HG03108 (cell line): ENCODE measurements around the gene SLC38A2.

Experiments used
- ATAC-seq: cut with Tn5 transposase; IDR thresholded peaks from one replicate; pipeline ENCODE4 v1.9.1; 2021; ENCODE audit warnings: moderate library complexity; ENCODE audit not compliant: unreplicated experiment

The SLC38A2 gene

GRCh38 chr12:46395388-46395787 is 22.8 kb upstream of the SLC38A2 start:
- no peak for ATAC-seq

DNA sequence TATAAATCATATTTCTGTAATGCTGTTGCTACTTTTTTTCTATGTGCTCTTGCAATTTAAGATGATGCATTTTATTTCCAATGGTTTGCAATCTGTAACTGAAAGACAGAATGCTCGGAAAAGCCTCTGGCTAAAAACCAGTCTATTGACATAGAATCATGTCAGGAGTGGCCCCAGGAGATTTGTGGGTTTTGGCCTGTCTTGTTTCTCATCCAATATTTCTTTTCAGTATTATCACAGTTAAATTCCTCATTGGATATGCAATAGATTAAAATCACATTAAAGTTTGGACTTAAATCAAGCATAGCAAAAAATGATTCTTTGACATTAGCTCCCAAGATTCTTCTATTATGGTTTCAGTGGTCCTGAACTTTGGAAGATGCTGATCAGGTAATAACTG is 19.1 kb upstream of the SLC38A2 start:
- ATAC-seq = no peak

- ATAC-seq = no peak
These were observed 18.3 kb upstream of the SLC38A2 start for GRCh38 chr12:46390881-46391280.

DNA sequence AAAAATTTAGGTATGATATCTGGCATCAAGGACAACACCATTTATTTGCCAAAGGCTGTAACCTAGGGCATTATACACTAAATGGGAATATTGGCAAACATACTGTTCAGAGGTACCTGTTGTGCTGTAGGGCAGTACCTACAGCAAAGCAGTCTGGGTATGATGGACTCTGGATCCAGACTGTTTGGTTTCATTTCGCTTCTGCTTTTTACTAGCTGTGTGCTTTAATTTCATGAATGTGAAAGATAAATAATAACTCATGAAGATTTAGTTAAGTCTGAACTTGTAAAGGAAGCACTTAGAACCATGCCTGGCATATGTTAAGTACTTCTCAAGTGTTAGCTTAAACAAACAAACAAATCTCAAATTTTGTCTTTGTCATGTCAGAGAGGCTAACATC is 17.7 kb upstream of the SLC38A2 start:
- ATAC-seq = no peak

- no peak for ATAC-seq
These were observed 16.6 kb upstream of the SLC38A2 start for GRCh38 chr12:46389031-46389616.

DNA sequence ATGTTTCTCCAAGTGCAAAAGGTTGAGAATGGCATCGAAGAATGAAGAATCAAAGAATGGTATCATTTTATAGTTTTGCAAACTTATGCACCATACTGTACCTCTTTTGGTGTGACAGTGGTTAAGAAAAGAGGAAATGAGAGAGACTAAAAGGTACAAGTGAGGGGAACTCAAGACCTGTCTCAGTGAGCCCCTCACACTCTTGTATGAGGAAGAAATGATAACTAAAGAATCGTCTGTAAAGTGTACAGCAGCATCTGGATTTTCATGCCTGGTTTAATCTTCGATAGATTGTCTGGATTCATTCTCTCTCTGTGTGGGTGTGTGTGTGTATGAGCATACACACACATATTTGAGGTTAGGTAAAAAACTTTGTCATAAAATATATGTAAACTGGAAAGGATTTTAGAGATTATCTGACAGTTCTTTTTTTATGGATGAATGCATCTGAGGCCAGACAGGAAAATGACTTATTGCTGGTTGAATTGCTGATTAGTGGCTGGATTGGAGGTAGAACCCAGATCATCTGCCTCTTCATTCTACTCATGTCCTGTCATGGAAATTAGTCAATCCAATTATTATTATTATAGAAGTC is 16.0 kb upstream of the SLC38A2 start:
- ATAC-seq = peak; percentile 55

GRCh38 chr12:46387670-46388069 is 15.1 kb upstream of the SLC38A2 start:
- ATAC-seq = no peak

DNA sequence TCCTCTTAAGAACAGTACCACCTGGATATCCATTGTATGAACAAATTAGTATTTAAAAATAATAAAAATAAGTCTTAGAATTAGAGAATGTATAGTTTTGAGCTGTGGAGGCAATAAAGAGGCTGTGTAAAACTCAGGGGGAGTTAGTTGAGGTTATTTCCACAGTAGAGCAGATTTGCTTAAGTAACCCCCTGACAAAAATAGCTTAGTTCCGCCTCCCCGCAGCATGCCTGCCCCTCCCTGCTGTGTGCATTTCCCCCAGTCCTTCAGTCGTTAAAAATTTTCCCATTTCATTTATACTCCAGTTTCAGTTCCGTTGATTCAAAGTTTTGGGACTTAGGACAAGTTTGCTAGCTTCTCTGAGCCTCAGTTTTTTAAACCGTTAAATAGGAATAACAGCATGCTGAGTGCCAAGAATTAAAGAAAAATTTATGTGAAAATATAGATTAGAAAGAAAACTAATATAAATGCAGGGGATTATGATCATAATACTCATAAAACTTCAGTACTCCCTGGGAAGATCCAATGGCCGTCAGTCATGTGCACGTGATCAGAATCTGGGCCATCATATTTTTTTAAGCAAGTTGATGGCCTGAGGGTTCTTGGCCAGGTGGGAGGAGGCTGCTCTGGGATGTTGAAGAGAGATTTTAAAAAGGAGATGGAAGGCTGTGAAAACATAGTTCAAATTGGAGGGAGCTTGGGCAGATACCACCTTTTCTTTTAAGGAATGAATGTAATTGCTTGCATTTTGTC is 14.5 kb upstream of the SLC38A2 start:
- peak; percentile 23 for ATAC-seq

- no peak for ATAC-seq
These were observed 13.8 kb upstream of the SLC38A2 start for GRCh38 chr12:46386360-46386867.

DNA sequence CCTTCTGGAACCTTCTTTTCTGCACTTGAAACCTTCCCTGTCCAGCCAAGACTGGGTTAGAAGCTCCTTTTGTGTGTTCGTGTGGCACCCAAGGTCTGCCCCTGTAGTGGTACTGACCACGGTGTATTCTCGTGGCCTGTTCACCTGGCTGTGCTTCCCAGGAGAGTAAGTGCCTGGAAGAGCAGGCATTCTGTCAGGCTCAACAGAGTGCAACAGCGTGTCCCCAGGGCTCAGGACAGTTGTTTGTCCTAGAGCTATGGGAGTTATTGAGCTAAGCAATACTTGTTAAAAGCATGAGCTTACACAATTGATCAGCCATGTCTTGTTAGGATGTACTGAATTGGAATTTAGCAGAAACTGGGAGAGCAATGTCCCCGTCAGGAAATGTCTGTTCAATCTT is 12.9 kb upstream of the SLC38A2 start:
- ATAC-seq = no peak

- ATAC-seq = no peak
These were observed 12.1 kb upstream of the SLC38A2 start for GRCh38 chr12:46384451-46385309.

- peak; percentile 30 for ATAC-seq
These were observed 11.3 kb upstream of the SLC38A2 start for GRCh38 chr12:46383654-46384450.

DNA sequence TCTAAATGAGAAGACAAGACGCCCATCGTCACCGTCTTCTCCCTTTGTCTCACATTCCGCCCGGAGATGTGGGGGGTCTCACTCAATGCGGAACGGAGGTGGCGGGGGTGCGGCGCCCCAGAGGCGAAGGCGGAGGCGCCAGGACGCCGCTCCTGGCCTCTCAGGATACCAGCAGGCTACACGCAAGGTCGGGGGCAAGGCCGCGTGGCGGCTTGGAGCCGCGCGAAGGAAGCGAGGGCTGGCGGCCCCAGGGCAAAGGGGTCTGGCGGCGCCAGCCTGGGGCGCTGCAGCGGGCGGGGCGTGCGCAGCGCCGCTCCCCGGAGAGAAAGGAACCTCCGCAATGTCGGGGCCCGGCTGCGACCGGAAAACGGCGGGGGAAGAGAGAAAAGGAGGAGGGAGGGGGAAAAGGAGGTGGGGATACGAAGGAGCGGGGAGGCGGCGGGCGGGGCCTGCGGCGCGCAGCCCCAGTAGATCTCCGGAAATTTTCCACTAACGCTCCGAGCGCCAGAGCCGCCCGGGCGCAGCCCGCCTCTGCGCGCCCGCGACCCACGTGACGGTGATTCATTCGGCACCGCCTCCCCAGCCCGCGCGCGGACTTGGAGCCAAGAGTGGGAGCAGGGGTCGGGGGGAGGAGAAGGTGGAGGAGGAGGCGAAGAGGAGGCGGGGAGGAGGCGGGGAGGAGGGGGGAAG is 10.5 kb upstream of the SLC38A2 start:
- peak; percentile 65 for ATAC-seq

GRCh38 chr12:46382408-46382963 is 9.9 kb upstream of the SLC38A2 start:
- ATAC-seq = no peak

GRCh38 chr12:46380881-46381280 is 8.3 kb upstream of the SLC38A2 start:
- no peak for ATAC-seq

DNA sequence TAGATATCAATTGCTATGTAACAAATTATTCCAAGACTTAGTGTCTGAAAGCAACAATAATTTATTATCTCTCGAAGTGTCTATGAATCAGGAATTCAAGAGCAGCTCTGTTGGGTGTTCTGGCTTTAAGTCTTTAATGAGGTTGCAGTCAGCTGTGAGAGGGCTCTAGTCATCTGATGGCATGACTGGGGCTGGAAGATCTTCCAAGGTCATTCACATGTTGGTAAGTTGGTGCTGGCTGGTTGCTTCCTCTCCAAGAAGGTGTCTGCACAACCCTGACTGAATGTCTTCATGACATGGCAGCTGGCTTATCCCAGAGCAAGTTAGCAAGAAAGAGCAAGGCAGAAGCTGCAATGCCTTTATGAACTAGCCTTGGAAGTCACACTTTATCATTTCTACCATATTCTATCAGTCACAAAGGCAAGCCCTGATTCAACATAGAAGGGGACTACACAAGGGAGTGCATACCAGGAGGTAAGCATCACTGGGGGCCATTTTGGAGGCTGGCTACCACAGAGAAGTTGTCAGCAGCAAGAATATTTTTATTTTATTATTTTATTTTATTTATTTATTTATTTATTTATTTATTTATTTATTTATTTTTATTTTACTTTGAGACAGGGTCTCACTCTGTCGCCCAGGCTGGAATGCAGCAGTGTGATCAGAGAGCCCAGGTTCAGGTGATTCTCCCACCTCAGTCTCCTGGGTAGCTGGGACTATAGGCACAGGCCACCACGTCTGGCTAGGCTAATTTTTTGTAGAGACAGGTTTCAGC is 7.6 kb upstream of the SLC38A2 start:
- ATAC-seq = no peak

DNA sequence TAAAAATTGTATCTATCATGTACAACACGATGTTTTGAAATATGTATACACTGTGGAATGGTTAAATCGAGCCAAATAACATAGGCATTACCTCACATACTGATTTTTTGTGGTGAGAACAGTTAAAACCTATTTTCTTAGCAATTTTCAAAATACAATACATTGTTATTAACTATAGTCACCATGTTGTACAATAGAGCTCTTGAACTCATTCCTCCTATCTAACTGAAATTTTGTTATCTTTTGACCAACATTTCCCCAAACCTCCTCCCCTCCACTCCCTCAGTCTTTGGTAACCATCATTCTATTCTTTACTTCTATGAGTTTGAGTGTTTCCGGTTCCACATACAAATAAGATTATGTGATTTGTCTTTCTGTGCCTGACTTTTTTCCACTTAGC is 6.8 kb upstream of the SLC38A2 start:
- no peak for ATAC-seq

DNA sequence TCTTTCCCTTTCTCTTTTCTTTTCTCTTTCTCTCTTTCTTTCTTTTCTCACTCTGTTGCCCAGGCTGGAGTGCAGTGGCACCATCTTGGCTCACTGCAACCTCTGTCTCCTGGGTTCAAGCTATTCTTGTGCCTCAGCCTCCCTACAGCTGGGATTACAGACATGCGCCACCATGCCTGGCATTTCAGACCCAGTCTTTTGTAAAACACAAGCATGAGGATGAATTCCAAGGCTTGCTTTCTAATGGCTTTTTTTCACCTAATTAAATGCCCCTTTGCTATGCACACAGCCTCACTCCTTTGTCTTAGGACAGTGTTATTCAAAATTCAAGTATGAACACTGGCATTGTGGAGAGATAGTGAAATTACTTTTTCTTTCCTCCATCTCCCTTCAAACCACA is 6.0 kb upstream of the SLC38A2 start:
- no peak for ATAC-seq

DNA sequence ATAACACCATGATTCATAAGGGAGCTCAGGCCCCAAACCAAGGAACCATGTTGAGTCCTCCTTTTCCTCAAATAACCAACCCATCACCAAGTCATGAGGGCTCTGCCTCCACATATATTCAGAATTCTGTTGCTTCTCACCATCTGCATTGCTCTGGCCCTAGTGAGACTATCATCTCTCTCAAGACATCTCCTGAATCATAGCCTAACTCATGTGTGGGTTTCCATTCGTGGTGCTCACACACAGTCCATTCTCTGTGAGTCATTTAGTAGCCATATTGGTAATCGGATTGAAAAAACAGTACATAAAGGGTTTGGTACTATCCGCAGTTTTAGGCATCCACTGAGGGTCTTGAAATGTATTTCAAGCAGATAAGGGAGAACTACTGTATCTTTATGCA is 5.1 kb upstream of the SLC38A2 start:
- ATAC-seq = no peak
